Measurements from ENCODE around the gene DMPK.

DNA sequence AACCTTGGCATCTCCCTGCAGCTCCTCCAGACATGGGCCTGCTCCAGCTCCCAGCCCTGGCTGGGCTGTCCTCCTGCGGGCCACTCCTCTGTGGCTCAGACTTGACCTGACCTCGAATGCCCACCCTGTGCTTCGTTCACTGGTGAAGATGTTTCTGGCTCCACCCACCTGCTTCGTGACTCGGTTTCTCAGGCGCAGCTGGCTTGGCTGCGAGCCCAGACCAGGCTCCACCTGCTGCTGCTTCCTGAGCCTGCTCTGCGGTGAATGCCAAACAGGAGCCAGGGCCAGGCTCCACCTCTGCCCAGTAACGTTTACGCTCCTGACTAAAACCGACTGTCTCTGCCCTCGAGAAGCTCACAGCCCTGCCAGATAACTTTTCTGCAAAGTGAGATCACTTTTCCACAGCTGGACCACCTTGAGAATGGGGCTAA lies 41.8 kb upstream of the DMPK start:
- TF ChIP-seq CTCF (IDR thresholded peaks at IDR 0.05) (no peak), ZFX (IDR thresholded peaks at IDR 0.05; ENCODE audit: borderline replicate concordance) (no peak)
